ENCODE results near the gene AP3B2.

- no peak for TF ChIP-seq EZH2 (IDR thresholded peaks at IDR 0.05; ENCODE audit: borderline replicate concordance, low read depth, low read length, severe bottlenecking)
- no peak for TF ChIP-seq CTCF (IDR thresholded peaks at IDR 0.05; ENCODE audit: borderline replicate concordance, extremely low read depth, low read length, poor library complexity, severe bottlenecking)
Observed at GRCh38 chr15:82662641-82663040, 47.0 kb downstream of the AP3B2 start.
